Measurements from ENCODE around the gene ZPR1.
A peak's percentile ranks its signal among the peaks of the same experiment; 100 is the strongest.

The ZPR1 gene

GRCh38 chr11:116750070-116750718 is 37.6 kb downstream of the ZPR1 start:
- no peak for DNase-seq (ENCODE audit: low read depth)

GRCh38 chr11:116742104-116742503 is 45.7 kb downstream of the ZPR1 start:
- no peak for DNase-seq (ENCODE audit: low read depth)

GRCh38 chr11:116740741-116741140 is 47.1 kb downstream of the ZPR1 start:
- no peak for DNase-seq (ENCODE audit: low read depth)

GRCh38 chr11:116738975-116739374 is 48.8 kb downstream of the ZPR1 start:
- no peak for DNase-seq (ENCODE audit: low read depth)

- no peak for DNase-seq (ENCODE audit: low read depth)
These were observed 51.1 kb downstream of the ZPR1 start for GRCh38 chr11:116736763-116737162.

GRCh38 chr11:116733969-116734508 is 53.8 kb downstream of the ZPR1 start:
- DNase-seq (ENCODE audit: low read depth), result no peak

GRCh38 chr11:116733043-116733755 is 54.6 kb downstream of the ZPR1 start:
- DNase-seq (ENCODE audit: low read depth), result no peak

GRCh38 chr11:116732271-116733042 is 55.4 kb downstream of the ZPR1 start:
- peak; percentile 11 for DNase-seq (ENCODE audit: low read depth)

- no peak for DNase-seq (ENCODE audit: low read depth)
These were observed 56.0 kb downstream of the ZPR1 start for GRCh38 chr11:116731821-116732220.

GRCh38 chr11:116731097-116731761 is 56.6 kb downstream of the ZPR1 start:
- DNase-seq (ENCODE audit: low read depth), result no peak

- no peak for DNase-seq (ENCODE audit: low read depth)
These were observed 57.2 kb downstream of the ZPR1 start for GRCh38 chr11:116730601-116731000.

GRCh38 chr11:116730241-116730561 is 57.6 kb downstream of the ZPR1 start:
- no peak for DNase-seq (ENCODE audit: low read depth)

- DNase-seq (ENCODE audit: low read depth), result no peak
These were observed 58.2 kb downstream of the ZPR1 start for GRCh38 chr11:116729501-116730240.

GRCh38 chr11:116727990-116728389 is 59.8 kb downstream of the ZPR1 start:
- DNase-seq (ENCODE audit: low read depth), result no peak

- no peak for DNase-seq (ENCODE audit: low read depth)
These were observed 62.2 kb downstream of the ZPR1 start for GRCh38 chr11:116725434-116726221.

GRCh38 chr11:116724813-116725212 is 63.0 kb downstream of the ZPR1 start:
- no peak for DNase-seq (ENCODE audit: low read depth)
